Stomach (tissue), 9 donors: ENCODE results near the gene NXT1. TPM values are rescaled to one million over a fixed set of nuclear protein-coding genes. Genes with fewer than 3 reads are reported as not detected.

ENCODE experiments used
- DNase-seq, 2 donors: peaks; one replicate each; pipeline versions ENCODE4 v3.0.0 to v3.0.0-alpha.2; 2013 to 2019
- H3K27ac ChIP-seq, 5 donors: fragments of 200-600 bp in 4 of 5; sonication (generic) in 4 of 5; one replicate each; pipeline ENCODE4 v1.5.1; 2013 to 2019; ENCODE audit warnings: mild to moderate bottlenecking in 1 of 5, moderate library complexity in 1 of 5
- H3K27me3 ChIP-seq, 3 donors: fragments of 200-600 bp; sonication (generic); one replicate each; pipeline ENCODE4 v1.5.1; 2017 to 2019; ENCODE audit warnings: mixed run types in 1 of 3
- H3K36me3 ChIP-seq, 4 donors: fragments of 200-600 bp; sonication (generic); 1 replicate in 3 of 4; 2 replicates in 1 of 4; pipeline ENCODE4 v1.5.1; 2016 to 2019
- H3K4me1 ChIP-seq, 4 donors: fragments of 200-600 bp; sonication (generic); one replicate each; pipeline ENCODE4 v1.5.1; 2016 to 2019
- H3K4me3 ChIP-seq, 4 donors: fragments of 200-600 bp; sonication (generic) in 3 of 4; one replicate each; pipeline ENCODE4 v1.5.1; 2016 to 2019; ENCODE audit warnings: mild to moderate bottlenecking in 1 of 4
- H3K9me3 ChIP-seq, 4 donors: fragments of 200-600 bp; sonication (generic); one replicate each; pipeline ENCODE4 v1.5.1; 2016 to 2019
- CTCF ChIP-seq, 7 experiments: fragments of 450-650 bp in 4 of 7; fragments of 200-600 bp in 3 of 7; sonication (generic) in 3 of 7; IDR thresholded peaks; one replicate each; pipeline ENCODE4 v1.5.1; 2016 to 2019; ENCODE audit warnings: antibody characterized with exemption in 7 of 7, control low read depth in 2 of 7, mild to moderate bottlenecking in 1 of 7
- EP300 ChIP-seq: sonication (generic); formaldehyde crosslinking; IDR thresholded peaks from one replicate; pipeline ENCODE4 v1.6.1; 2017; ENCODE audit warnings: antibody characterized with exemption
- POLR2A ChIP-seq, 4 donors: fragments of 450-650 bp; IDR thresholded peaks; one replicate each; pipeline ENCODE4 v1.6.1; 2016; ENCODE audit warnings: antibody characterized with exemption in 4 of 4, control low read depth in 2 of 4, mild to moderate bottlenecking in 1 of 4, moderate library complexity in 1 of 4
- POLR2AphosphoS5 ChIP-seq, 3 donors: sonication (generic); formaldehyde crosslinking; IDR thresholded peaks; one replicate each; pipeline ENCODE4 v1.6.1; 2016; ENCODE audit warnings: antibody characterized with exemption in 3 of 3
- WGBS, 5 donors: extraction: QIAGEN DNeasy Blood & Tissue Kit in 3 of 5; methylation state at CpG; one replicate each; pipeline versions ENCODE4 v1.1.5 to v1.1.7; 2013 to 2018; 5-methylcytosine and 5-hydroxymethylcytosine counted together
- intact Hi-C: fragments of 100-400 bp; cut with DNase I; formaldehyde crosslinking; loops from one replicate; pipeline ENCODE4 v1.15.1; 2023; ENCODE audit warnings: low total_unique reads
- polyA plus RNA-seq, 3 donors: library from polyadenylated mRNA; stranded (reverse); fragments of 200-250 nt; gene quantifications; one replicate each; pipeline ENCODE4 v1.2.3, GENCODE V29; 2013
- total RNA-seq, 5 donors: library from RNA; depleted of rRNA; stranded (reverse); fragments of >200 nt; gene quantifications; one replicate each; pipeline versions ENCODE4 v1.1.0 to v1.2.3, GENCODE V29; 2014 to 2016
- donor health status: healthy with polysubstance abuse.
- donor health status: Bipolar disorder and iron deficiency.
- donor health status: healthy.

NXT1 gene
- total and polyA plus RNA-seq, 8 donors = 2.3 to 24.8 (median 13.7) TPM

- TF ChIP-seq POLR2A (IDR thresholded peaks at IDR 0.05) = no peak
- no peak for TF ChIP-seq CTCF (IDR thresholded peaks at IDR 0.05)
- TF ChIP-seq EP300 = no peak
- no peak for TF ChIP-seq POLR2AphosphoS5 (IDR thresholded peaks at IDR 0.05)
- Histone ChIP-seq H3K36me3 (peaks cover 29 to 43% (median 41%) of the 10 kb centered on the region in 4 donors), H3K27me3 (no peaks in the 10 kb centered on the region), H3K9me3 (no peaks in the 10 kb centered on the region), H3K4me3 (no peak overlapping the region), H3K4me1 (peaks cover 28 to 67% (median 47%) of the 10 kb centered on the region in 4 donors), H3K27ac (peak overlapping the region in 3 of 5 donors; percentile 27 to 53 (median 28))
- 95 to 96% (median 96%) methylated on average over 64 to 65 of the region's 65 CpGs for WGBS, 5 donors
- intact Hi-C loops = no loop called here
- DNase-seq = no peak
Observed at GRCh38 chr20:23365390-23366165, 15.0 kb downstream of the NXT1 start.

GRCh38 chr20:23366384-23366783 is 15.8 kb downstream of the NXT1 start:
- Histone ChIP-seq H3K27ac (peak overlapping the region in 3 of 5 donors; percentile 27 to 53 (median 28)), H3K36me3 (peaks cover 33 to 51% (median 49%) of the 10 kb centered on the region in 4 donors), H3K4me3 (no peak overlapping the region), H3K27me3 (no peaks in the 10 kb centered on the region), H3K9me3 (no peaks in the 10 kb centered on the region), H3K4me1 (peaks cover 21 to 59% (median 44%) of the 10 kb centered on the region in 4 donors)
- no peak for TF ChIP-seq POLR2AphosphoS5 (IDR thresholded peaks at IDR 0.05)
- intact Hi-C loops = no loop called here
- WGBS, 5 donors = 15 to 46% (median 24%) methylated on average over 1 of the region's 1 CpG
- no peak for DNase-seq

- intact Hi-C loops = no loop called here
- DNase-seq = no peak
- Histone ChIP-seq H3K27ac (no peak overlapping the region), H3K27me3 (no peaks in the 10 kb centered on the region), H3K9me3 (no peaks in the 10 kb centered on the region), H3K4me1 (peaks cover 20 to 56% (median 38%) of the 10 kb centered on the region in 4 donors), H3K36me3 (peaks cover 39 to 64% (median 62%) of the 10 kb centered on the region in 4 donors), H3K4me3 (no peak overlapping the region)
- TF ChIP-seq CTCF (IDR thresholded peaks at IDR 0.05) (no peak), POLR2A (IDR thresholded peaks at IDR 0.05) (no peak), POLR2AphosphoS5 (IDR thresholded peaks at IDR 0.05) (no peak), EP300 (no peak)
Observed at GRCh38 chr20:23367770-23368169, 17.2 kb downstream of the NXT1 start.

- Histone ChIP-seq H3K4me1 (peaks cover 12 to 49% (median 31%) of the 10 kb centered on the region in 4 donors), H3K36me3 (peaks cover 42 to 72% (median 70%) of the 10 kb centered on the region in 4 donors), H3K4me3 (no peak overlapping the region), H3K27ac (no peak overlapping the region), H3K9me3 (no peaks in the 10 kb centered on the region), H3K27me3 (no peaks in the 10 kb centered on the region)
- 90 to 98% (median 95%) methylated on average over 2 of the region's 2 CpGs for WGBS, 5 donors
- DNase-seq = no peak
- TF ChIP-seq POLR2A (IDR thresholded peaks at IDR 0.05) (no peak), POLR2AphosphoS5 (IDR thresholded peaks at IDR 0.05) (no peak), EP300 (no peak), CTCF (IDR thresholded peaks at IDR 0.05) (no peak)
- intact Hi-C loops = no loop called here
Observed at GRCh38 chr20:23368316-23369071, 17.9 kb downstream of the NXT1 start.
